Endodermal cell (in vitro differentiated cells): ENCODE measurements around the gene OR2A25. TPM values are rescaled to one million over a fixed set of nuclear protein-coding genes. Genes with fewer than 3 reads are reported as not detected.

Source experiments
- DNase-seq: peaks from one replicate; pipeline ENCODE4 v3.0.0-alpha.2; 2017
- H3K27ac ChIP-seq: 2 replicates; pipeline ENCODE4 v1.5.1; 2013; ENCODE audit warnings: mild to moderate bottlenecking, low read depth, low read length, moderate library complexity
- H3K27me3 ChIP-seq: 2 replicates; pipeline ENCODE4 v1.6.1; 2013; ENCODE audit warnings: mild to moderate bottlenecking, low read length, moderate library complexity; ENCODE audit not compliant: insufficient read depth, control insufficient read depth, poor library complexity, severe bottlenecking
- H3K36me3 ChIP-seq: 2 replicates; pipeline ENCODE4 v1.7.0; 2013; ENCODE audit warnings: mild to moderate bottlenecking, low read length, moderate library complexity; ENCODE audit not compliant: control insufficient read depth, insufficient read depth
- H3K4me1 ChIP-seq: one replicate; pipeline ENCODE4 v1.7.0; 2013; ENCODE audit warnings: low read length; ENCODE audit not compliant: control insufficient read depth, insufficient read depth
- H3K4me3 ChIP-seq: 2 replicates; pipeline ENCODE4 v1.5.1; 2013; ENCODE audit warnings: mild to moderate bottlenecking, low read length, moderate library complexity
- H3K9ac ChIP-seq: 2 replicates; pipeline ENCODE4 v1.6.1; 2013; ENCODE audit warnings: mild to moderate bottlenecking, low read length, moderate library complexity; ENCODE audit not compliant: poor library complexity, severe bottlenecking; ENCODE audit errors: extremely low read depth
- H3K9me3 ChIP-seq: 2 replicates; pipeline ENCODE4 v1.6.1; 2013; ENCODE audit warnings: mild to moderate bottlenecking, low read length, moderate library complexity; ENCODE audit not compliant: control insufficient read depth
- H3K27ac Mint-ChIP-seq: 2 replicates; pipeline ENCODE4 v1.8.0; 2020; ENCODE audit warnings: mixed read lengths
- H3K27me3 Mint-ChIP-seq: 2 replicates; pipeline ENCODE4 v1.8.0; 2021; ENCODE audit warnings: mild to moderate bottlenecking, mixed read lengths; ENCODE audit not compliant: insufficient read depth
- H3K36me3 Mint-ChIP-seq: 2 replicates; pipeline ENCODE4 v1.8.0; 2020; ENCODE audit warnings: low read depth, mixed read lengths
- H3K4me1 Mint-ChIP-seq: 2 replicates; pipeline ENCODE4 v1.8.0; 2020; ENCODE audit warnings: mixed read lengths
- H3K4me3 Mint-ChIP-seq: 2 replicates; pipeline ENCODE4 v1.8.0; 2020; ENCODE audit warnings: mild to moderate bottlenecking, moderate library complexity, mixed read lengths
- H3K9me3 Mint-ChIP-seq: 2 replicates; pipeline ENCODE4 v1.8.0; 2020; ENCODE audit warnings: mild to moderate bottlenecking, mixed read lengths
- WGBS, 2 experiments: methylation state at CpG; one replicate each; pipeline versions ENCODE4 v1.1.5 to v1.1.7; 2013; ENCODE audit warnings: missing lambda C conversion rate in 2 of 2, mixed read lengths in 1 of 2; ENCODE audit not compliant: insufficient coverage in 1 of 2, insufficient read length in 1 of 2; 5-methylcytosine and 5-hydroxymethylcytosine counted together
- total RNA-seq, 2 donors: library from RNA; stranded (reverse); fragmentation: NEBNext Ultra II Directional in 1 of 2; extraction: Animal tissue kit (Norgen Biotek cat#: 25700) in 1 of 2; gene quantifications; 2 replicates in 1 of 2; 3 replicates in 1 of 2; pipeline ENCODE4 v1.2.1, GENCODE V29; 2021
- TF ChIP-seq, protein P1 (sequence below): fragments of 200-600 bp; sonication (generic); conservative IDR thresholded peaks from 2 replicates; pipeline ENCODE4 v1.5.0; 2021; ENCODE audit warnings: antibody characterized with exemption, mild to moderate bottlenecking

OR2A25 gene
- total RNA-seq, 2 donors from 2014 or later, result not detected

- DNase-seq, result no peak
- peaks cover 4% of the 10 kb centered on the region for H3K4me1 Mint-ChIP-seq
- H3K27ac Mint-ChIP-seq, result no peak overlapping the region
- Histone ChIP-seq H3K4me3 (no peak overlapping the region), H3K4me1 (no peaks in the 10 kb centered on the region), H3K36me3 (no peaks in the 10 kb centered on the region), H3K9ac (no peak overlapping the region), H3K9me3 (no peaks in the 10 kb centered on the region), H3K27me3 (no peaks in the 10 kb centered on the region), H3K27ac (no peak overlapping the region)
- H3K36me3 Mint-ChIP-seq, result no peaks in the 10 kb centered on the region
- TF ChIP-seq, protein P1, sequence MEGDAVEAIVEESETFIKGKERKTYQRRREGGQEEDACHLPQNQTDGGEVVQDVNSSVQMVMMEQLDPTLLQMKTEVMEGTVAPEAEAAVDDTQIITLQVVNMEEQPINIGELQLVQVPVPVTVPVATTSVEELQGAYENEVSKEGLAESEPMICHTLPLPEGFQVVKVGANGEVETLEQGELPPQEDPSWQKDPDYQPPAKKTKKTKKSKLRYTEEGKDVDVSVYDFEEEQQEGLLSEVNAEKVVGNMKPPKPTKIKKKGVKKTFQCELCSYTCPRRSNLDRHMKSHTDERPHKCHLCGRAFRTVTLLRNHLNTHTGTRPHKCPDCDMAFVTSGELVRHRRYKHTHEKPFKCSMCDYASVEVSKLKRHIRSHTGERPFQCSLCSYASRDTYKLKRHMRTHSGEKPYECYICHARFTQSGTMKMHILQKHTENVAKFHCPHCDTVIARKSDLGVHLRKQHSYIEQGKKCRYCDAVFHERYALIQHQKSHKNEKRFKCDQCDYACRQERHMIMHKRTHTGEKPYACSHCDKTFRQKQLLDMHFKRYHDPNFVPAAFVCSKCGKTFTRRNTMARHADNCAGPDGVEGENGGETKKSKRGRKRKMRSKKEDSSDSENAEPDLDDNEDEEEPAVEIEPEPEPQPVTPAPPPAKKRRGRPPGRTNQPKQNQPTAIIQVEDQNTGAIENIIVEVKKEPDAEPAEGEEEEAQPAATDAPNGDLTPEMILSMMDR, result no peak
- no peaks in the 10 kb centered on the region for H3K27me3 Mint-ChIP-seq
- H3K4me3 Mint-ChIP-seq, result no peak overlapping the region
- 41 to 44% methylated on average over 1 of the region's 1 CpG for WGBS, 2 experiments
- no peaks in the 10 kb centered on the region for H3K9me3 Mint-ChIP-seq
Observed at GRCh38 chr7:144036302-144036885, 33.2 kb upstream of the OR2A25 start.

DNA sequence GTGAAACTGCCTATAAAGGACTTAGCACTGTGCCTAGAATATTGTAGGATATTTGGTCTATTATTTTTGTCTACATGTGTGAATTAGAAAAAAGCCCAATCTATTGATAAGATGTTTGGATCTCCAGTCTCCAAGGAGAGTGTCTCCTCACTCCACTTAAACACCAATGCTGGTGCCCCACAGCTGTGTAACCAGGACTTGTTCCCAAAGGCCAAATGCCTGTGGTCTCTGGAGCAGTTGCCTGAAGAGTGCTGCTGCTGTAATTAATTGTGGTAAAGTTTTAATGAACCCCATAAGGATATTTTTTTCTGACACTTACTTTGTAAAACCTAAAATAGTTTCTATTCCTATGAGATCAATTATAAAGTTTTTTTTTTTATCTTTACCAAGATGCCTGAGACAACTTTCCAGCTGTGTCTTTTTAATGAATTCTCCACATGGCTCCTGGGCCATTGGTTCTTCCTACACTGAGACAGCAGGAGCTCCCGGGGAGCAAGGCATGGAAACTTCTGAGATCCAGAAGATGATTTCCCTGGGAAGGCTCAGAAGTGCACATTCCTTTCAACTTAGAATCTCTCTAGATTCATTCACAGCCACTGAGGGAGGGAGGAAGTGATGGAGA, 32.1 kb upstream of the OR2A25 start:
- Histone ChIP-seq H3K27ac (no peak overlapping the region), H3K27me3 (no peaks in the 10 kb centered on the region), H3K9me3 (no peaks in the 10 kb centered on the region), H3K4me1 (no peaks in the 10 kb centered on the region), H3K4me3 (no peak overlapping the region), H3K9ac (no peak overlapping the region), H3K36me3 (no peaks in the 10 kb centered on the region)
- H3K27ac Mint-ChIP-seq, result no peak overlapping the region
- no peaks in the 10 kb centered on the region for H3K27me3 Mint-ChIP-seq
- no peaks in the 10 kb centered on the region for H3K36me3 Mint-ChIP-seq
- no peaks in the 10 kb centered on the region for H3K9me3 Mint-ChIP-seq
- TF ChIP-seq, protein P1, result no peak
- DNase-seq, result no peak
- H3K4me3 Mint-ChIP-seq, result no peak overlapping the region
- 71% methylated on average over 1 of the region's 1 CpG; no CpG with 5 or more reads in 1 of the 2 experiments for WGBS, 2 experiments
- peaks cover 4% of the 10 kb centered on the region for H3K4me1 Mint-ChIP-seq

DNA sequence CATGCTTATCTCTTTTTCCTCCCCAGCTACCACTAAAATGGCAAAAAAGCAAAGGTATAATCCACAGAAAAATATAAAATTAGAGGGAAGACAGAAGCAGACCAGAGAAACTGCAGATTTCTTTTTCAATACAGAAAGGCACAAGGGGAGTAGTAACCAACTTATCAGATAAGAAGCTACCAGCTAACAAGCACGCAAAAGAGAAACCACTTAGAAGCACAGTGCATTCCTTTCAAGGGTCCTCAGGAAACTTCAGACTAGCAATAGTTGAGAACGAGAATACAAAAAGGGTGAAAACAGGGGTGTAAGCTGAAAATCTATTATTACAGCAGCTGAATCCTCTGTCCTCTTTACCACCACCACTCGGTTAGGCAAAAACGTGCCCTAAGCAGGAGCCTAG, 30.7 kb upstream of the OR2A25 start:
- Histone ChIP-seq H3K27me3 (no peaks in the 10 kb centered on the region), H3K36me3 (no peaks in the 10 kb centered on the region), H3K9ac (no peak overlapping the region), H3K4me1 (no peaks in the 10 kb centered on the region), H3K27ac (no peak overlapping the region), H3K9me3 (no peaks in the 10 kb centered on the region), H3K4me3 (no peak overlapping the region)
- peaks cover 4% of the 10 kb centered on the region for H3K4me1 Mint-ChIP-seq
- WGBS, 2 experiments, result 61% methylated on average over 4 of the region's 4 CpGs; no CpG with 5 or more reads in 1 of the 2 experiments
- no peak overlapping the region for H3K4me3 Mint-ChIP-seq
- no peaks in the 10 kb centered on the region for H3K36me3 Mint-ChIP-seq
- no peaks in the 10 kb centered on the region for H3K9me3 Mint-ChIP-seq
- TF ChIP-seq, protein P1, result no peak
- no peak for DNase-seq
- no peak overlapping the region for H3K27ac Mint-ChIP-seq
- no peaks in the 10 kb centered on the region for H3K27me3 Mint-ChIP-seq
